ENCODE data around the gene TMEM45B.
"Not testable (repeated sequence)": the region's sequence is repeated elsewhere in the genome, so short reads cannot be mapped to it uniquely, and the experiment has no call there.

Gene TMEM45B

GRCh38 chr11:129815596-129816461 is at the start of gene TMEM45B:
TSS of gene TMEM45B (plus strand) at chr11:129815848. CDS start at chr11:129852483, 36,635 bp downstream.
- DNase-seq, result peak; percentile 29

DNA sequence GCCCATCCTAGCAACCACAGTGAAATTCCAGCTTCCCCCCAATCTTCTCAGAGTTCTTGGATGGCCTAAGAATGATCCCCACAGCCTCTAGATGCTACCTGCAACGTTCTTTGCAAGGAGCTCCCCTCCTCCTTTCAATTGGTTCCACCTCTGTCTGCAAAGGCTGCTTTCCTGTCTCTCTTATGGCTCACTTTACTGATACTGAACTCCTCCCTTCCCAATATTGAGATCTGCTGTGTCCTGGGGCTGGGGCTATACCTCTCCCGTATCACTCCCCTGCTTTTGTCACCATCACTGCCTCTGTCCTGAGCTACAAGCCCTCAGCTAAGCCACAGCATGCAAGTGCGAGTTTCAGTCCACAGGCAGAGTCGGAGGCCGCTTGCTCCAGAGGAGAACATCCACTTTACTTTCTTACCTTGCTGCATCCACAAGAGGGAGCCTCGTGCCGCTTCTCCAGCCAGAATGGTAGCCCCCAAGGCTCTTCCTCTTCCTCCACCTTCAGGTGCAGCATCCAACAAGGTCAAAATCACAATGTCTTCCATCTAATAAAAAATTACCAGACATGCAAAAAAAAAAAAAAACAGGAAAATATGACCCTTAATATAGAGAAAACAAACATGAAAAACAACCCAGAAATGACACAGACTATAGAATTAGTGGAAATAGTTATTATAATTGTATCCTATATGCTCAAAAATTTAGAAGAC is 48.6 kb upstream of the TMEM45B start:
- peak; percentile 6 for DNase-seq

DNA sequence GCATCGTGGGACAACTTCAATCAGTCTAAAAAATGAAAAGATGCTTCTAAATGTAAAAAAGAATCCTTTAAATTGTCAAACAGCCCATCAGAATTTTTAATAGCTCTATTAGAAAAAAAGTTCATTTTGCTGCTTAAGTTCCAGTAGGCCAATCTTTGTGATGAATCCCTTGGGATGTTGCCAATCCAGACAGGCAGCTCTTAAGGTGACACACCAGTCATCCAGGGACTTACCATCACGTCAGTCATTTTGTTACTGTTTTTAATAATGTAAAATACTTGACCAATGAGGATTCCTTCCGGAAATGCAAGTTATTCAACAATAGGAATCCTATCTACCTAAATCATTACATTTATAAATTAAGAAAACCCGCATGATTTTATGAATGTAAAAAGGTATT is 47.8 kb upstream of the TMEM45B start:
- no peak for DNase-seq

GRCh38 chr11:129768356-129768755 is 47.3 kb upstream of the TMEM45B start:
- DNase-seq, result no peak

- DNase-seq, result no peak
These were observed 46.6 kb upstream of the TMEM45B start for GRCh38 chr11:129769059-129769458.

GRCh38 chr11:129770993-129771392 is 44.7 kb upstream of the TMEM45B start:
- no peak for DNase-seq

DNA sequence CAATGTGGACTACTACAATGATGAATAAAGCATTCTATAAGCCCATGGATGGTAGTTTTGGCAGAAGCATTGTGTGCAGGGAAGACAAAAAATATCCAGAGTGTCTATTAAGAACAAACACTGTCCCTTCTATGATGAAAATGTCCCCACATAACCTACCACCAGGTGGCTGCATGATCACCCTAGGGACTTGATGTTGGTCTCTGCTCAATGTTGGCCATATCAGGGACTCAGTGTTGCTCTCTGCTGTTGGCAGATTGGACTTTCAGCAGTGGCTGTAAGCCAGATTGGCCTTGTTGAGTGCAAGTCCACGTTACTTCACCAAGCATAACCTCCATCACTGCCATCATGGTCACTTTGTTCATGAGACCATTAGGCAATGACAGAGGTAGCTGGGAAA is 44.2 kb upstream of the TMEM45B start:
- DNase-seq, result not testable (repeated sequence)

GRCh38 chr11:129778877-129779276 is 36.8 kb upstream of the TMEM45B start:
- no peak for DNase-seq

DNA sequence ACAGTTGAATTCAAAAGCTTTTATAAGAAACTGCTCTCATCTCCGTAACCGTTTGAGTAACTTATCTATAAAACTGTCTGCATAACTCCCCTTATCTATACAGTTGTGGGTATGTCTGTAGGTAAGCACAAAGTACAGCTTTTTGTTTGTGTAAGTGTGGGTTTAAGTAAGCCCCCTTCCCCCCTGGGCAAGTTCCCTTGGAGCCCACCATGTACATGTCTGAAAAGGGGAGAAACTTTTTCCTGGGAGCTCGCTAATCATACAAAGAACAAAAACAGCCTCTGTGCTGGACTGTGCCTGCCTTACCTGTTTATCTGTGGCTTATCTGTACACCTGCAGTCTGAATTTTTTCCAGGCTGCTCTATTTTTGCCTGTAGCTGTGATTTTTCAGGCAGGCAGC is 36.3 kb upstream of the TMEM45B start:
- no peak for DNase-seq

DNA sequence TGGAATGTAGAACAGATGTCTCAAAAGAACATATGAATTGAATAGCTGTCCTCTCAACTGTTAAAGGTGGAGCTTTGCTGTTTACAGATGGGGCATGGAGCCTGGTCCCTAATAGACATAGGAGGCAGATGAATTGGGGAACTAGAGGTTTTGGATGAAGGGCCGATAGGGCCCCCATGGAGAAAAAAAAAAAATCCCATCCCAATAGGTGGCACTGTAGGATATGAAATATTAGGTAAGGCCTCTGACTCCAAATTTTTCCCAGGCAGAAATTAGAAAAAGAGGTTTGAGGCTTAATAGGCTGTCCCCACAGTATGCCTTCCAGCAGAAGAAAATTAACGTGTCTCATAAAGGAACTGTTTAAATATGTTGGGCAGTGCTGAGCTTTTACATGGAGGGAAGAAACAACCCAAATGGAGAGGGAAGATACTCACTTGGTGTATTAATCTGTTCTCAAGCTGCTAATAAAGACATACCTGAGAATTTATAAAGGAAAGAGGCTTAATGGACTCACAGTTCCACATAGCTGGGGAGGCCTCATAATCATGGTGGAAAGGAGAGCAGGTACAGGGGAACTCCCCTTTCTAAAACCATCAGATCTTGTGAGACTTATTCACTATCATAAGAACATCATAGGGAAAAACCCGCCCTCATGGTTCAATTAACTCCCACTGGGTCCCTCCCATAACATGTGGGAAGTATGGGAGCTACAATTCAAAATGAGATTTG is 30.1 kb upstream of the TMEM45B start:
- DNase-seq, result peak; percentile 8

DNA sequence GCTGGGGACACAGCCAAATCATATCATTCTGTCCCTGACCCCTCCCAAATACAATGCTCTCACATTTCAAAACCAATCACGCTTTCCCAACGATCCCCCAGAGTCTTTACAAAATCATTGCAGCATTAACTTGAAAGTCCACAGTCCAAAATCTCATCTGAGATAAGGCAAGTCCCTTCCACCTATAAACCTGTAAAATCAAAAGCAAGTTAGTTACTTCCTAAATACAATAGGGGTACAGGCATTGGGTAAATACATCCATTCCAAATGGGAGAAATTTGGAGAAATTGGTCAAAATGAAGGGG is 29.6 kb upstream of the TMEM45B start:
- not testable (repeated sequence) for DNase-seq

GRCh38 chr11:129787532-129788155 is 28.0 kb upstream of the TMEM45B start:
- no peak for DNase-seq

GRCh38 chr11:129788278-129788677 is 27.4 kb upstream of the TMEM45B start:
- DNase-seq, result no peak

DNA sequence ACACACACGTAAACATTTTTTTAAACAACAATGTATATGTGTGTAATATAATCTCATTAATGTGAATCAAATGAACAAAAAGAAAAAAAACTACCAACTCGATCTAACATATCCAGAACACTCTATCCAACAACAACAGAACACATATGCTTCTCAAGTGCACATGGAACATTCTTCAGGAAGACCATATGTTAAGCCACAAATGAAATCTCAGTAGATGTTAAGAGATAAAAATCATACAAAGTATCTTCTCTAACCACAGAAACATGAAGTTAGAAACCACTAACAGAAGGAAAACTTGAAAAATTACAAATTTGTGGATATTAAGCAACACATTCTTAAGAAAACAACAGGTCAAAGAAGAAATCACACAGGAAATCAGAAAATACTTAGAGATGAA is 25.5 kb upstream of the TMEM45B start:
- no peak for DNase-seq

- DNase-seq, result no peak
These were observed 24.1 kb upstream of the TMEM45B start for GRCh38 chr11:129791515-129791914.

DNA sequence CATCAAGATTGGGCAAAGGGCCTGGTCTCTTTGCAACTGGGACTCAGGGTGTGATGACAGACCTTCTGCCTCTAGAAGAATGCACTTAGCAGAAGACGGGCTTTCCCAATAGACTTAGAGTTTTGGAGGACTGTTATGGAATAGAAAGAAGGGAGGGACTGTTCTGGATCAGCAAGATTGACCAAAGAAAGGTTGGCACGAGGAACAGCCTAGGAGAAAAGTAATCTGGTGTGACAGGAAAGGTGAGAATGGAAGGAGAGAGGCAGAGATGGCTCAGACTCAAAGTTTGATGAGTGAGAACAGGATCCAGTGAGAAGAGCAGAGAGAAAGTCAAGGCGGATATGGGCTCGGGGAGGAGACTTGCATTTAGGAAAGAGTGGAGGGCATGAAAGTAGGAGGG is 23.0 kb upstream of the TMEM45B start:
- DNase-seq, result no peak

DNA sequence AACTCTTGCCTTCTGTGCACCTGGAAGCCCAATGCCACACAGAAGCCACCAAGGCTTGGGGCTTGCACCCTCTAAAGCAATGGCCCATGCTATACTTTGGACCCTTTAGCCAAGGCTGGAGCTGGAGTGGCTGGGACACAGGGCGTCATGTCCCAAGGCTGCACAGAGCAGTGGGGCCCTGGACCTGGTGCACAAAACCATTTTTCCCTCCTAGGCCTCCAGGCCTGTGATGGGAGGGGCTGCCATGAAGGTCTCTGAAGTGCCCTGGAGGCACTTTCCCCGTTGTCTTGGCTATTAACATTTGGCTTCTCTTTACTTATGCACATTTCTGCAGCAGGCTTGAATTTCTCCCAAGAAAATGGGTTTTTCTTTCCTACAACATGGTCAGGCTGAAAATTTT is 20.6 kb upstream of the TMEM45B start:
- no peak for DNase-seq

DNA sequence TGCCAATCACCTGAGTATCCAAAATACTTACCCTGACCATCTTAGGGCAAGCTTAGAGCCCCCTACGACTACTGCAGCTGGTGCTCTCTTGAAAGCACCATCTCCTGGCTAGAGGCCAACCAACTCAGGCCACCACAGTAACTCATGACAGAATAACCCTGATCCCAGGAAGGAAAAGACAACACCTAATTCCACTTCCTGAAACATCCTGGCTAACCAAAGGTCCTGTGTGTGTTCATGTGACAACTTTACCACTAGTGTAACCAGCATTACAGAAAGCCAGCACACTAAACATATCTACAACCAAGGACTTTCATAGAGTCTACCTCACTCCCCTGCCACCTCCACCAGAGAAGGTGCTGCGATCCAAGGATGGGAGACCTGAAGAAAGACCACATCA is 17.4 kb upstream of the TMEM45B start:
- DNase-seq, result no peak

- not testable (repeated sequence) for DNase-seq
These were observed 15.5 kb upstream of the TMEM45B start for GRCh38 chr11:129800162-129800561.

DNA sequence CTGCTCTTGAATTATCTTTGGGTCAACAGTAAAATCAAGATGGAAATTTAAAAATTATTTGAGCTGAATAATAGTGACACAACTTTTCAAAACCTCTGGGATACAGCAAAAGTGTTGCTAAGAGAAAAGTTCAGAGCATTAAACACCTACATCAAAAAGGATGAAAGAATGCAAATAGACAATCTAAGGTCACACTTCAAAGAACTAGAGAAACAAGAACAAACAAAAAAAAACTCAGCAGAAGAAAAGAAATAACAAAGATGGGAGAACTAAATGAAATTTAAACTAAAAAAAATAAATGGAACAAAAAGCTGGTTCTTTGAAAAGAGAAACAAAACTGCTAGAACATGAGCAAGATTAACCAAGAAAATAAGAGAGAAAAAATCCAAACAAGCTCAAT is 15.0 kb upstream of the TMEM45B start:
- DNase-seq, result no peak

DNA sequence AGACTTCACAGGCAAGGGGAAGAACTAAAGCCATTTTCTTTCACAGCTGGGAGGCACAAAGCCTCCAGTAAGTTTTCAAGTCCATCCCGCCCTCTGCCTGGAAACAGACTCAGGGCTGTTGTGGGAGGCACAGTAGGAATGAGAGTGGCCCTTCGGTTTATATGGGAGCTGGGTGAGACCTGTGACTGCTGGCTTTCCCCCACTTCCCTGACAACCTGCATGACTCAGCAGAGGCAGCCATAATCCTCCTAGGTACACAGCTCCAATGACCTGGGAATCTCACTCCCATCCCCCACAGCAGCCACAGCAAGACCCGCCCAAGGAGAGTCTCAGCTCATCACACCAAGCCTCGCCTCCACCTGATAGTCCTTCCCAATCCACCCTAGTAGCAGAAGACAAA is 12.1 kb upstream of the TMEM45B start:
- no peak for DNase-seq

GRCh38 chr11:129804012-129804411 is 11.6 kb upstream of the TMEM45B start:
- DNase-seq, result no peak

GRCh38 chr11:129808241-129808640 is 7.4 kb upstream of the TMEM45B start:
- not testable (repeated sequence) for DNase-seq
